Nephron progenitor cell (in vitro differentiated cells): Measurements from ENCODE around the gene SKA3.

Source experiments
- DNase-seq: peaks from one replicate; pipeline ENCODE4 v3.0.0; 2021
- H3K27ac Mint-ChIP-seq: 2 replicates; pipeline ENCODE4 v1.8.0; 2021; ENCODE audit warnings: mild to moderate bottlenecking, moderate library complexity, mixed read lengths
- H3K27me3 Mint-ChIP-seq: 2 replicates; pipeline ENCODE4 v1.8.0; 2021; ENCODE audit warnings: mild to moderate bottlenecking, low read depth, mixed read lengths; ENCODE audit not compliant: poor library complexity
- H3K36me3 Mint-ChIP-seq: 2 replicates; pipeline ENCODE4 v1.8.0; 2021; ENCODE audit warnings: low read depth, mixed read lengths
- H3K4me1 Mint-ChIP-seq: 2 replicates; pipeline ENCODE4 v1.8.0; 2021; ENCODE audit warnings: mixed read lengths
- H3K4me3 Mint-ChIP-seq: 2 replicates; pipeline ENCODE4 v1.8.0; 2021; ENCODE audit warnings: mild to moderate bottlenecking, moderate library complexity, mixed read lengths
- H3K9me3 Mint-ChIP-seq: 2 replicates; pipeline ENCODE4 v1.8.0; 2021; ENCODE audit warnings: mild to moderate bottlenecking, moderate library complexity, mixed read lengths
- TF ChIP-seq, protein P1 (sequence below): fragments of 200-600 bp; sonication (generic); IDR thresholded peaks from 2 replicates; pipeline ENCODE4 v1.5.0; 2021; ENCODE audit warnings: antibody characterized with exemption

The SKA3 gene

DNA sequence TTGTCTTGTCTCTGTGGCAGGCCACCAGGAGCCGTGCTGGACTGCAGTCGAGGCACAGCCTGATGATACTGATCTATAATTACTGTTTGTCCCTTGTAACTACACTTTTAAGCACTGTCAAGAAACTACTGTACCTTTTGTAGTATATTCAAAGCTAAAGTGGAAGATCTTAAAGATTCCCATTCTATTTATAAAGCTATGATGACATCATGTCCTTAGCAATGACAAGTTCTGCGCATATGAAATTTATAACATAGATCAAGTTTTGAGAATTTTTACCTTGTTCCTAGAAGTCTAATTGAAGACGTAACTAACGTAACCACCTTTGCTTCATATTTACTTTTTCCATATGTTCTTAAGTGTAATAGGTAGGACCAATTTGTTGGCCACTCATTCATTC is 58.2 kb downstream of the SKA3 start:
- peaks cover 17% of the 10 kb centered on the region for H3K27me3 Mint-ChIP-seq
- no peak overlapping the region for H3K4me3 Mint-ChIP-seq
- DNase-seq: no peak
- H3K36me3 Mint-ChIP-seq: no peaks in the 10 kb centered on the region
- peaks cover 4% of the 10 kb centered on the region for H3K9me3 Mint-ChIP-seq
- H3K27ac Mint-ChIP-seq: no peak overlapping the region
- peaks cover 14% of the 10 kb centered on the region for H3K4me1 Mint-ChIP-seq
- TF ChIP-seq, protein P1, sequence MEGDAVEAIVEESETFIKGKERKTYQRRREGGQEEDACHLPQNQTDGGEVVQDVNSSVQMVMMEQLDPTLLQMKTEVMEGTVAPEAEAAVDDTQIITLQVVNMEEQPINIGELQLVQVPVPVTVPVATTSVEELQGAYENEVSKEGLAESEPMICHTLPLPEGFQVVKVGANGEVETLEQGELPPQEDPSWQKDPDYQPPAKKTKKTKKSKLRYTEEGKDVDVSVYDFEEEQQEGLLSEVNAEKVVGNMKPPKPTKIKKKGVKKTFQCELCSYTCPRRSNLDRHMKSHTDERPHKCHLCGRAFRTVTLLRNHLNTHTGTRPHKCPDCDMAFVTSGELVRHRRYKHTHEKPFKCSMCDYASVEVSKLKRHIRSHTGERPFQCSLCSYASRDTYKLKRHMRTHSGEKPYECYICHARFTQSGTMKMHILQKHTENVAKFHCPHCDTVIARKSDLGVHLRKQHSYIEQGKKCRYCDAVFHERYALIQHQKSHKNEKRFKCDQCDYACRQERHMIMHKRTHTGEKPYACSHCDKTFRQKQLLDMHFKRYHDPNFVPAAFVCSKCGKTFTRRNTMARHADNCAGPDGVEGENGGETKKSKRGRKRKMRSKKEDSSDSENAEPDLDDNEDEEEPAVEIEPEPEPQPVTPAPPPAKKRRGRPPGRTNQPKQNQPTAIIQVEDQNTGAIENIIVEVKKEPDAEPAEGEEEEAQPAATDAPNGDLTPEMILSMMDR: no peak

- TF ChIP-seq, protein P1: no peak
- H3K27ac Mint-ChIP-seq: no peak overlapping the region
- no peak overlapping the region for H3K4me3 Mint-ChIP-seq
- no peaks in the 10 kb centered on the region for H3K36me3 Mint-ChIP-seq
- H3K4me1 Mint-ChIP-seq: peaks cover 14% of the 10 kb centered on the region
- H3K27me3 Mint-ChIP-seq: peaks cover 17% of the 10 kb centered on the region
- DNase-seq: no peak
- H3K9me3 Mint-ChIP-seq: peaks cover 4% of the 10 kb centered on the region
Measured at GRCh38 chr13:21117104-21117809, 59.1 kb downstream of the SKA3 start.

DNA sequence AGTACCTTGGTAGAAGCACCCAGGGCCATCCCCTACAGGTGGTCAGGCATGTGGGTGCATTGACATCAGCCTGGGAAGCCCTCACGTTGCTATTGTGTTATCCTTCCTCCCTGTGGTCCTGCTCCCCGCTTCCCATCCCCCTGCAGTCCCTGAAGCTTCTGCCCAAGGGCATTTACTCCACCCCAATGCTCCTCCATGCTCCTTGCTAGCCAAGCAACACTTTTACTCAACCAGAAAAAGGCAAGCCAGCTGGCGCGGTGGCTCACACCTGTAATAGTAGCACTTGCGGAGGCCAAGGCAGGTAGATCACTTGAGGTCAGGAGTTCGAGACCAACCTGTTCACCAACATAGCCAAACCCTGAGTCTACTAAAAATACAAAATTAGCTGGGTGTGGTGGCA is 60.2 kb downstream of the SKA3 start:
- TF ChIP-seq, protein P1: no peak
- Mint-ChIP-seq H3K4me1 (peaks cover 14% of the 10 kb centered on the region), H3K36me3 (no peaks in the 10 kb centered on the region), H3K9me3 (peaks cover 4% of the 10 kb centered on the region), H3K4me3 (no peak overlapping the region), H3K27ac (no peak overlapping the region), H3K27me3 (peaks cover 17% of the 10 kb centered on the region)
- no peak for DNase-seq

DNA sequence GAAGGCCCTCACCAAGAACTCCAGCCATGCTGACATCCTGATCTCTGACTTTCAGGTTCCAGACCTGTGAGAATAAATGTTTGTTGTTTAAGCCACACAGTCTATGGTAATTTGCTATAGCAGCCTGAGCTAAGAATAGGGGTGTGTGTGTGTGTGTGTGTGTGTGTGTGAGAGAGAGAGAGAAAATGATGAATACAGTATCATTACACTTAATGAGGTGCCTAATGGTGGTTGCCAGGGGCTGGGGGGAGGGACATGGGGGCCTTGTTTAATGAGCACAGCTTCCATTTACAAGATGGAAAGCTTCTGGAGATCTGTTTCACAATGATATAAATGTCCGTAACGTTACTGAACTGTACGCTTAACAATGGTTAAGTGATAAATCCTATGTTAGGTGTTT is 61.1 kb downstream of the SKA3 start:
- Mint-ChIP-seq H3K27me3 (peaks cover 17% of the 10 kb centered on the region), H3K4me3 (no peak overlapping the region), H3K36me3 (no peaks in the 10 kb centered on the region), H3K4me1 (peaks cover 14% of the 10 kb centered on the region), H3K9me3 (peaks cover 4% of the 10 kb centered on the region), H3K27ac (no peak overlapping the region)
- TF ChIP-seq, protein P1: no peak
- DNase-seq: no peak

DNA sequence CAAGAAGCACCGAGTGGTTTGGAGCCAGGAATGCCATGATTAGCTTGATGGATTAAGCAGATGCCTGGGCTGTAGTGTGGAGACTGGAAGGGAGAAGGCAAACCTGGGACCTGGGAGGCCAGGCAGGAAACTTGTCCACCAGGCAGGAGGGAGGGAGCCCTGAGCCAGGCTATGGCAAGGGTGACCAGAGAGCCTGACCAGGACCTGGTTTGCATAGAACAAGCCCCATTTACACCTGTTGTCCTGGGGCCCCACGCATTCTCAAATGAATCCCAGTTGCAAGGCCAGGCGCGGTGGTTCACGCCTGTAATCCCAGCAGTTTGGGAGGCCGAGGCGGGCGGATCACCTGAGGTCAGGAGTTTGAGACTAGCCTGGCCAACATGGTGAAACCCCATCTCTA is 64.8 kb downstream of the SKA3 start:
- H3K4me1 Mint-ChIP-seq: peaks cover 14% of the 10 kb centered on the region
- no peak overlapping the region for H3K4me3 Mint-ChIP-seq
- no peaks in the 10 kb centered on the region for H3K9me3 Mint-ChIP-seq
- no peaks in the 10 kb centered on the region for H3K36me3 Mint-ChIP-seq
- no peak overlapping the region for H3K27ac Mint-ChIP-seq
- DNase-seq: no peak
- peaks cover 14% of the 10 kb centered on the region for H3K27me3 Mint-ChIP-seq
- TF ChIP-seq, protein P1: no peak

- H3K27ac Mint-ChIP-seq: no peak overlapping the region
- H3K36me3 Mint-ChIP-seq: no peaks in the 10 kb centered on the region
- H3K4me3 Mint-ChIP-seq: no peak overlapping the region
- peaks cover 5% of the 10 kb centered on the region for H3K4me1 Mint-ChIP-seq
- TF ChIP-seq, protein P1: no peak
- DNase-seq: no peak
- H3K27me3 Mint-ChIP-seq: peaks cover 3% of the 10 kb centered on the region
- no peaks in the 10 kb centered on the region for H3K9me3 Mint-ChIP-seq
Measured at GRCh38 chr13:21109168-21109567, 67.2 kb downstream of the SKA3 start.
